ENCODE data around the gene SEZ6L2.
"Not testable (repeated sequence)": the region's sequence is repeated elsewhere in the genome, so short reads cannot be mapped to it uniquely, and the experiment has no call there.

SEZ6L2 gene

DNA sequence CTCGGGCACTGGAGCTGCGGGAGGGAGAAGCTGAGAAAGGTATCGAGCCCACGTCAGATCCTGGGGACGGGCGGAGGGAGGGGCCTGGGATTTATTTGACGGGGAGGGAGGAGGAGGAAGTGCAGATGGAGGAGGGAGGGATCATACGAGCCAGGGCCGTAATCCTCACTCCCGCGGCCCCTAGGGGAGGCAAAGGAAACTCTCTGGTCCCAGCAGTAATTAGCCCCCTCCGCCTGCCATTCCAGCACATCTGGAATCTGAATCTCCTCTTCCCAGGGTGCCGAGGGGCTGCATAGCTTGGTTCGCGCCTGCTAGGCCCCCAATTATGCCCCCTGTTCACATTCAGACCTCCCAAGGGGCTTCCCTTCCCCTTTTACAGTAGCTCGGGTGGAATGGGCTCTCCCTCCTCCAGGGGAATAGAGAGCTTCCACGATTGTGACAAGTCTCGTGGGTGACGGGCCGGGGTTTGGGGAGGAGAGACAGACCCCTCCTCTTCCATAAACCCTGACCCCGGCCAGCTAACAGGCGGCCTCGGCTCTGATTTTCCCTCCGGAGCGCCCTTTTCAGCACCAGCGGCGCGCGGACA lies at the start of gene SEZ6L2:
SEZ6L2 (minus strand) TSS at position 35 of the 586 bp plus-strand sequence. CDS start 531 bp downstream, outside the sequence.
- DNase-seq (ENCODE audit: low spot score), result peak; percentile 53

DNA sequence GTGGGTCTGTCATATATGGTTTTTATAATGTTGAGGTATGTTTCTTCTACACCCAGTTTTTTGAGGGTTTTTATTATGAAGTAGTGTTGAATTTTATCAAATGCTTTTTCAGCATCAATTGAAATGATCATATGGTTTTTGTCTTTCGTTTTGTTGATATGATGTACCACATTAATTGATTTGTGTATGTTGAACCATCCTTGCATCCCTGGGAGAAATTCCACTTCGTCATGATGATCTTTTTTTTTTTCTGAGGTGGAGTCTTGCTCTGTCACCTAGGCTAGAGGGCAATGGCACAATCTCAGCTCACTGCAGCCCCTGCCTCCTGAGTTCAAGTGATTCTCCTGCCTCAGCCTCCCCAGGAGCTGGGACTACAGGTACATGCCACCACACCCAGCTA lies 48.5 kb upstream of the SEZ6L2 start:
- DNase-seq (ENCODE audit: low spot score), result no peak

DNA sequence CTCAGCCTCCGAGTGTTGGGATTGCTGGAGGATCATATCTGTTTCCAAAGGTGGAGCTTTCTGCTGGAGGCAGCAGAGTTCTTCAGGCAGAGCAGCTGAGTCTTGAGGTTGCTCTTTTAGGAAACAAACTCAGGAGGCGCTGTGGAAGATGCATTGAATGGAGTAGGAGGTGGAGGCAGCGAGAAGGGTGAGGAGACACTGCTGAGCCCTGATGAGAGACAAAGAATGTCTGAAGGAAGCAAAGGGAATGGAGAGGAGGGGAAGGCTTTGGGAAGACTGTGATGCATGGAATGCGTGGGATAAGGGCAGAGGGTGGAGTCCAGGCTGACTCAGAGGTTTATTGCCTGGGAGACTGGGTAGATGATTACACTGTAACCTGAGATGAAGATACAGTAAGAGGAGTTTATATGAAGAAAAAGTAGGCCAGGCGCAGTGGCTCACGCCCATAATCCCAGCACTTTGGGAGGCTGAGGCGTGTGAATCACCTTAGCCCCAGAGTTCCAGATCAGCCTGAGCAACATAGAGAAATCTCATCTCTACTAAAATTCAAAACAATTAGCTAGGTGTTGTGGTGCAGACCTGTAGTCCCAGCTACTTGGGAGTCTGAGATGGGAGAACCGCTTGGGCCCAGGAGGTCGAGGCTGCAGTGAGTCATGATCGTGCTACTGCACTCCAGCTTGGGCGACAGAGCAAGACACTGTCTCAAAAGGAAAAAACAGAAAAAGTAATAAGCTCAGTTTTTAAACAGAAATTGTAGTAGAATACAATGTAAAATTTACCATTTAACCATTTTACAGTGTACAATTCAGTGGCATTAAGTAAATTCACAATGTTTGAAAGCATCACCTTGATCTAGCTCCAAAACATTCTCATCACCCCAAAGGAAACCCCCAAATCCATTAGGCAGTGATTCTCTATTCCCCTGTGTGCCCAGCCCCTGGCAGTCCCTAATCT lies 44.8 kb upstream of the SEZ6L2 start:
- DNase-seq (ENCODE audit: low spot score), result no peak

DNA sequence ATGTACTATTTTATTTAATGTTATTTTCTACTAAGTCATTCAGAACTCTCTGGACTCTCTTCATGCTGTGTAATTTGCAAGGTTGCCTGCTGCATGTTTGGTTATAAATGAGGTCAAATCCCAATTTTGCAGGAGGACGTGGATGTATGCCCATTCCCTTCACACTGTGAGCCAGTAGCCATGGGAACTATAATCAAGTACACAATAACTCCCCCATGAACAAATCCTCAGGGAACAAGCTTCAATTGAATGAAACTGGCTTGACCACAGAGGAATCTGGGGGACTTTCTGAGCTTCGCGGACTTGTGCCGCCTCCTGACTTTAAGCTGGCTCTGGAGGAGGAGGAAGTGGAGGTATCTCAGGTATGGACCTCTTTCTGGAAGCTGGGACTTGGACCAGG lies 41.3 kb upstream of the SEZ6L2 start:
- DNase-seq (ENCODE audit: low spot score), result no peak

DNA sequence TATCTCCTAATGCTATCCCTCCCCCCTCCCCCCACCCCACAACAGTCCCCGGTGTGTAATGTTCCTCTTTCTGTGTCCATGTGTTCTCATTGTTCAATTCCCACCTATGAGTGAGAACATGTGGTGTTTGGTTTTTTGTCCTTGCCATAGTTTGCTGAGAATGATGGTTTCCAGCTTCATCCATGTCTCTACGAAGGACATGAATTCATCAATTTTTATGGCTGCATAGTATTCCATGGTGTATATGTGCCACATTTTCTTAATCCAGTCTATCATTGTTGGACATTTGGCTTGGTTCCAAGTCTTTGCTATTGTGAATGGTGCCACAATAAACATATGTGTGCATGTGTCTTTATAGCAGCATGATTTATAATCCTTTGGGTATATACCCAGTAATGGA lies 32.4 kb upstream of the SEZ6L2 start:
- not testable (repeated sequence) for DNase-seq (ENCODE audit: low spot score)

DNA sequence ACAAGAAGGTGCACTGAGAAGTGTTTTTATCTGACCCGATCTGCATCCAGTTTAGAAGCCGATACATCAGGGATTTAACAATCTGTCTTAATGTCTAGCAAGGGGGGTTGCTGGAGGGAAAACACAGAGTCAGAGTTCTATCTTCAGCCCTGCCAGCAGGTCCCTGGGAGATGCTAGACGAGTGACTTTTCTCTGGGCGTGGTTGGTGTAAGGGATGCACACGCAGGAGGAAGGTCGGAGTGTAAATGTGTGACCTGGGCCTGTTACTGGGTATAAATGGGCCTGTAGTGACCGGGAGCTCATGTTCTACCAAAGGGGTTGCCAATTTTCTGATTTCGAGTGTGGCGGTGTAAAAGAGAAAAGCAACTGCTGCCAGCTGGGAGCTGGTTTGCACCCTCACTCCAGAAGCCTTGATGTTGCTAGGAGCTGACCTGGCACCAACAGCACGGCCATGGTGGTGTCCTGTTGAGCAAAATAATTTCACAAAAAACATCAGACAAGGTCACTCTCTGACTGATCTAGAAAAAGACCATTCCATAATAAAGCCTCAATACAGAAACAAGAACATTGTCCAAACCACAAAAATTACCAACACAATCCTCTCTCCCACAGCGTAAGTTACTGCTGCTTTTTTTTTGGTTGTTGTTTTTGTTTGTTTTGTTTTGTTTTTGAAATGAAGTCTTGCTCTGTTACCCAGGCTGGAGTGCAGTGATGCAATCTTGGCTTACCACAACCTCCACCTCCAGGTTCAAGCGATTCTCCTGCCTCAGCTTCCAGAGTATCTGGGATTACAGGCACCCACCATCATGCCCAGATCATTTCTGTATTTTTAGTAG lies 27.9 kb upstream of the SEZ6L2 start:
- no peak for DNase-seq (ENCODE audit: low spot score)

DNA sequence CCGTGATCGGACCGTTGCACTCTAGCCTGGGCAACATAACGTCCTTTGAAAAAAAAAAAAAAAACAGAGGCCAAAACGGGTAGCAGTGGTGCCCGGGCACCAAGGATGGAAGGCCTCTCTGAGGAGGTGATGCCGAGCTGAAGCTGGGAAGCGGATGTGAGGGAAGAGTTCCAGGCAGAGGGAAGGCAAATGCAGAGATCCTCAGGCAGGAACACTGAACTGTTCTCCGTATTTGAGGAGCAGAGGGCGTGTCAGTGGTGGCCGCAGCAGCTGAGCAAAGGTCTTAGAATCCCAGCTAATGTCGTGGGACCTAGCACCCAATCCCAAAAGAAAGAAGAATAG lies 27.3 kb upstream of the SEZ6L2 start:
- no peak for DNase-seq (ENCODE audit: low spot score)

DNA sequence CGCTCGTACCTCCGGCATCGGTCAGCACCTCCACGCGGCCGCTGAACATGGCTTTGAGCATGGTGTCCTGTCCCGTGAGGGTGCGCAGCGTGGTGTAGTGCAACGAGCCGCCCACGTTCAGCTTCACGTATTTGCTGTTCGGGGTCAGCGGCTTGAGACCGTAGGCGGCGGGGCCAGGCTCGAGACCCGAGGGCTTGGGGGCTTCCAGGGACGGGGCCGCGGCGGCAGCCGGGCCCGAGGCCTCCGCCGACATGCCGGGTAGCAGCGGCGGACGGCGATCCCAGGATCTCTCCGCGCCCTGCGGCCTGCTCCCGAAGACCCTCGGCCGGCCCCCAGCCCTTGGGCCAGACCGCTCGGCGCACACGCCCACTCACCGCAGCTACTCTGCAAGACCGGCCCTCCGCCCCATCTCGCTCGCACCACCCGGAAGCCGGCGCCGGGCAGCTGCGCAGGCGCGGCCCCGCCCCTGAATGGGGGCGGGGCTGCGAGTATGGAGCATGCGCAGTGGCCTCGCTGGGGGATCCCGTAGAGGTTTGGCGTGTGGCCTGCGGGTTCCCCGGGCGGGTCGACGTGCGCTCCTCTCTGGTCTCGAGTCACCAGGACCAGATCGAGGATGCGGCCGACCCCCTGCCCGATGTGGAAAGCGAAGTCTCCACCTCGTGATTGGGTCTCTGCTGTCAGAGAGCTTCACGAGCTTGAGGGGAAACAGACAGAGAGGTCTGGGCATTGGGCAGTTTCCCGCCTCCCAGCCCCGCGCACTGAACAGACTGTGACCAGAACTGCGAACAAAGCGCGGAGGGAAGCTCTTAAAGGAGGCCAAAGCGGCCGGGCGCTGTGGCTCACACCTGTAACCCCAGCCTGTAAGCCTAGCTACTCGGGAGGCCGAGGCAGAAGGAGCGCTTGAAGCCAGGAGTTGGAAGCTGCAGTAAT lies 26.7 kb upstream of the SEZ6L2 start, which contains the start of gene KCTD13:
KCTD13 (minus strand) TSS at position 446 of the 930 bp plus-strand sequence; CDS start at position 253, 193 bp downstream.
- DNase-seq (ENCODE audit: low spot score), result peak; percentile 81

DNA sequence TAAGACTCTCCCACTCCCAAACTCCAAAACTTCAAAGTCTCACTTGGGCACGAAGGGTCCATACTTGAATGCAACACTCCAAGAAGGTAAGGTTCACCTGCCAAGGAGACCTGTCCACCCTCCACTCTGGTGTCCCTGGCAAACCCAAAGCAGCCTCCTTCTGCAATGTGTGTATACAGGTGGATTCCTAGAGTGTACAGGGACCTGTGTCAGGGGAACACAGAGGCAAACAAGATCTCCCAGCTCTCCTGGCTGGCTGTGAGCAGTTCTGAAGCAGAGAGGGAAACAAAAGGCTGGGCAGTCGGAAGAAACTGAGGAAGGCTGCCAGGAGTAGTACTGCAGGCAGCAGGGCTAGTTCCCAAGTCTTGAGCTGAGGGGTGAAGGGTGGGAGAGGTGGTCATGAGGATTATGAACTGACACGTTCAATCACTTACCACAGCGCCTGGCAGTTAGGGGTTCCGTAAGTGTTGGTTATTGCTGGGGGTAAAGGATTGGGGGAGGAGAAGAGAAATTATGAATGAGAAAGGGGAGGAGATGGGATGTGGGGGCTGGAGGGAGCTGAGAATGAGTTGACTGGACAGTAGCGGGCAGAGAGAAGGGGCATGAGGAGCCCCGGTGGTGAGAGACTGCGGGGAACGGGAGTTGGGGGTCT lies 25.9 kb upstream of the SEZ6L2 start:
- DNase-seq (ENCODE audit: low spot score), result no peak

DNA sequence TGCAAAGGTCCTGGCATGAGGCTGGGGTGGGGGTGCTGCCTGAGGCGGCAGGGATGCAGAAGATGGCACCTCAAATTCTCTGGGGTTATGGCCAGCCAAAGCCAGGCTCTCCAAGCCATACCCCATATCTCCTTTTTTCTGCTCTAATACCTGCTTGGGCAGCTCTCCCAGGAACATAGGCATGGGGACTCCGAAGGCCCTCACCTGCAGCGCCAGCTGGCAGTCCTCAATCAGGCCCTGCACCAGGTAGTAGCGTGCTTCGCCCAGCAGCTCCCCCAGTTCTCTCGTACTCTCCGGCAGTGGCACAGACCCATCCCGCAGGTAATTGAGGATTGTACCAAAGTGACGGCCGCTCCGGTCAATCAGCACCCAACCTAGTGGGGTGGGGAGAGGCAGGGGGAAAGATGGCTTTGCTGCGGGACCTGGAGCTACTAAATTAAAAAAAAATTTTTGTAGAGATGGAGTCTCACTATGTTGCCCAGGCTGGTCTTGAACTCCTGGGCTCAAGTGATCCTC lies 23.7 kb upstream of the SEZ6L2 start:
- no peak for DNase-seq (ENCODE audit: low spot score)

DNA sequence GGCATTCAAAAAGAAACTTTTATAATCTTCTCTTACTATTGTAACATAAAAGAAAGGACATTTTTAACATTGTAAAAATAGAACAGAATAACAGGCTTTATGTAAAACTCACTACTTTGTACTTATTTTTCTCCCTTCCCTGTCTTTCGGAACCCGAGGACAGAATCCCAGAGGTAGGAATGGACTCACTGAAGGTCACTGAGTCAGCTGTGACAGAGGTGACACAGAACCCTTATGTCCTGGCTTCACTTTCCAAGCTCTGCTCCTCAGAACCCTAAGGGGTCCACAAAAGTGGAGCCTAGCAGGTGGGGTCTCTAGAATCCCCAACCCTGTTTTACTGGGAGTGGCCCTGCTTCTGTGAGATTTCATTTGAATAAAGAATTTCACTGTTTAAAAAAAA lies 23.0 kb upstream of the SEZ6L2 start:
- DNase-seq (ENCODE audit: low spot score), result no peak

DNA sequence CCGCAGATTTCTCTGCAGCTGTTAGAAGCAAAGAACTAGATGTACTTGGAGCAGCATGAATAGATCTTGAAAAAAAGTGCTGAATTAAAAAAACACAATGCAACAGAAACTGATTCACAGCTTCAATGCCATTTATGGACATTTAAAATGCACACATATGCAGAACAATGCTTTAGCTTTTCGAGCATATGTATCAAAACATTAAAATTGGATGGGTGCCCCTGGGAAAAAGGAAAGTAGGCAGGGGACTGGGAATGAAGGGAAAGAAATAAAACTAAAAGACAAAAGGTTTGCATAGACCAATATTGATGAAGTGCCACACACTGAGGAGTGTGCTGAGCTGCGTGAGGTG lies 21.7 kb upstream of the SEZ6L2 start:
- DNase-seq (ENCODE audit: low spot score), result no peak

DNA sequence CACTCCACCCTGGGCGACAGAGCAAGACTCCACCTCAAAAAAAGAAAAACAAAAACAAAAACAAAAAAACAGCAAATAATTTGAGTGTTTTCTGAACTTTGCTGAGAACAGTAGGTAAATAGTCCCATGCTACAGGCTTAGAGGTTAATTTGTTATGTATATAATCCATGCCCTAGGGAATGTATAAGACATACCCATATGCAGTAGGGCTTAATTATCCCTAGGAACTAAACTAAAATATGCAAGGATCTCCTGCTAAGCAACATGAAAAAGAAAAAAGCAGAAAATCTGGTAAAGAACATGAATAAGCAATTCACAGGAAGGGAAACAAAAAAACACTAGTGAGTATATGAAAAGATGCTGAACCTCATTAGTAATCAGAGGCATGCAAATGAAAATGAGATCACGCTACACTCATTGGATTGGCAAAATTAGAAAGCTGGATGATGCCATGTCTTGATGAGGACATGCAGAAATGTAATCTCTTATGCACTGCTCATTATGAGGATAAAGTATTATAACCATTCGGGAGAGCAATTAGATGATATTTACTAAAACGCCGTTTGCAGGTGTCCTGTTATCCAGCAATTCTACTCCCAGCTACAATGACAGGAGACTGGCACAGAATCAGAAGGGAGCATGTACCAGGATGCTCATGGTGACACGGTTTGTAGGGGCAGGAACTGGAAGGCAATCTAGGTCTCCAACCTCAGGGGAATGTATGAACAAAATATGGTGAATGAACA lies 21.1 kb upstream of the SEZ6L2 start:
- no peak for DNase-seq (ENCODE audit: low spot score)

DNA sequence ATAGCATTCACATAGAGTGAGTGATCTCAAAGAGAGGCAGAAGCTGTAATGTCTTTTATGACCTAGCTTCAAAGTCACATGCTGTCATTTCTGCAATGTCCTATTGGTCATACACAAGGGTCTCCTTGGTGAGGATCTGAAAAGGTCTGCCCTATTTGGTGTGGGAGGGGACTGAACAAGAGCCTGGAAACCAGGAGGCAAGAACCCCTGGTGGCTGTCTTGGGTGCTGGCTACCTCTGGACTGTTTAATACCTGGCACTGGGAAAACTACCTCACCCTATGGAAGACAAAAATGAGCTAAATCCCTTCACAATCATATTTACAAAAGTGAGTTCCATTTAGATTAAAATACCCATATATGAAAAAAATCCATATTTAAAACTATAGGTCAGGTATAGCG lies 17.6 kb upstream of the SEZ6L2 start:
- no peak for DNase-seq (ENCODE audit: low spot score)

DNA sequence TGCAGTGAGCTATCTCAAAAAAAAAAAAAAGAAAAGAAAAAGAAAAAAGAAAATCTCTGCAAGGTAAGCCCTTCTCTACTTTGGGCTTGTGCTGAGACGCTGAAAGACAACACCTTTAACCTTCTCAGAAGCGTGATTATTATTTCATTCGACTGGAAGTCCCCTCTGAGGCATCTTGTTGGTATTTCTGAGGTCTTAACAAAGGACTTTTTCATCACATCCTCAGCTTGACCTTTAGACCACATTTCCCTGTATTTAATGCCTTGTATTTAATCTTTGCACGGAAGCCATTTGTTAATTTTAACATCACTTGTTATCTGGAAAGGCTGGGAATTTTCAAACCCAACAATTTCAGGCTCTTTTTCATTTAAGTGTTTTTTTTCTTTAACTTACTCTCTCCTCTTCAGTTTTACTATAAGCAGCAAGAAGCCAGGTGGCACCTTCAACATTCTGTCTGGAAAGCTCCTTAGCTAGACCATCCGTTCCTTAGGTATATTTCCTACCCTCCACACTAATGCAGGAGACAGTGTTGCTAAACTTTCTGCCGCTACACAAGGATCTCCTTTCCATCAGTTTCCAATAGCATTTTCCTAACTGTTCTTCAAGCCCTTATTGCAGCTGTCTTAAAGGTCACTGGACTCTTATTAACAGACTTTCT lies 16.4 kb upstream of the SEZ6L2 start:
- no peak for DNase-seq (ENCODE audit: low spot score)

DNA sequence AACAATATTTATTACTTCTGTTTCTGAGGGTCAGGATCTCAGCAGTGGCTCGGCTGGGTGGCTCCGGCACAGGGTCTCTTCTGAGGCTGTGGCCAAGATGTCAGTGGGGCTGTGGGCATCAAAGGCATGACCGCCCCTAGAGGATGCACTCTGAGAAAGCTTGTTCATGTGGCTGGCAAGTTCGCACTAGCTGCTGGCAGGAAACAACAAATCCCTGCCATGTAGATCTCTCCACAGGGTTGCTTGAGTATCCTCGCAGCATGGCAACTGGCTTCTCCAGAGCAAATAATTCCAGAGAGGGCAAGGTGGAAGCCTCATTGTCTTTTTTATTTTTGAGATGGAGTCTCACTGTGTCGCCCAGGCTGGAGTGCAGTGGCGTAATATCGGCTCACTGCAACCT lies 14.2 kb upstream of the SEZ6L2 start:
- no peak for DNase-seq (ENCODE audit: low spot score)

DNA sequence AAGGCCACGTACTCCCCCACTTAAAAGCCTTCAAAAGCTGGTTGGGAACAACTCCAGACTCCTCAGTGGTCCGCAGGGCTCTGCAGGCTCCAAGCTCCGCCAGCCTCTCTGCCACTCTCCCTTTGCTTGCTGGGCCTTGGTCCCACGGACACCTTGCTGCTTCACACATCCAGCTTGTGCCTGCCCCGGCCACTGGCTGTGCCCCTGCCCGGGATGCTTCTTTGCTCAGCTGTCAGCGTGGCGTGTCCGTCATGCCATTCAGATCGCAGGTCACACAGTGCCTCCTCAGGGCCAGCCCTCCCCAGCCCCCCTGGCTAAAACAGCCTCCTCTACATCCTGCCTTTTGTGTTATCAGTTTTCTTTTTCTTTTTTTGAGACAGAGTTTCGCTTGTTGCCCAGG lies 12.7 kb upstream of the SEZ6L2 start:
- DNase-seq (ENCODE audit: low spot score), result no peak

DNA sequence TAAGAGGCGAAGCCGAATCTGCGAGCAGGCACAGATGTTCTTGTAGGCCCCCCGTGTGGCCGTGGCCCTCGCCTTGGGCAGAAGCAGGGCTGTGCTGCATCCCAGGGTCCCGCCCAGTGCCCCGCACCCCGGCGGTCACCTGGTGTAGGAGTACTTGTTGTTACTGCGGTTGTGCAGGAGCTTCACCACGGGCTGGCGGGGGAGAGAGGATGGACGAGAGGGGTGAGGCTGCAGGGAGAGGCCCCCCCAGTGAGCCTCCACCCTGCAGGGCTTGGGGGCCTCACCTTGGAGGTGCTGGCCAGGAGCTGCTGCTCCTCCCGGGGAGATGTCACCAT lies 12.3 kb upstream of the SEZ6L2 start:
- no peak for DNase-seq (ENCODE audit: low spot score)

DNA sequence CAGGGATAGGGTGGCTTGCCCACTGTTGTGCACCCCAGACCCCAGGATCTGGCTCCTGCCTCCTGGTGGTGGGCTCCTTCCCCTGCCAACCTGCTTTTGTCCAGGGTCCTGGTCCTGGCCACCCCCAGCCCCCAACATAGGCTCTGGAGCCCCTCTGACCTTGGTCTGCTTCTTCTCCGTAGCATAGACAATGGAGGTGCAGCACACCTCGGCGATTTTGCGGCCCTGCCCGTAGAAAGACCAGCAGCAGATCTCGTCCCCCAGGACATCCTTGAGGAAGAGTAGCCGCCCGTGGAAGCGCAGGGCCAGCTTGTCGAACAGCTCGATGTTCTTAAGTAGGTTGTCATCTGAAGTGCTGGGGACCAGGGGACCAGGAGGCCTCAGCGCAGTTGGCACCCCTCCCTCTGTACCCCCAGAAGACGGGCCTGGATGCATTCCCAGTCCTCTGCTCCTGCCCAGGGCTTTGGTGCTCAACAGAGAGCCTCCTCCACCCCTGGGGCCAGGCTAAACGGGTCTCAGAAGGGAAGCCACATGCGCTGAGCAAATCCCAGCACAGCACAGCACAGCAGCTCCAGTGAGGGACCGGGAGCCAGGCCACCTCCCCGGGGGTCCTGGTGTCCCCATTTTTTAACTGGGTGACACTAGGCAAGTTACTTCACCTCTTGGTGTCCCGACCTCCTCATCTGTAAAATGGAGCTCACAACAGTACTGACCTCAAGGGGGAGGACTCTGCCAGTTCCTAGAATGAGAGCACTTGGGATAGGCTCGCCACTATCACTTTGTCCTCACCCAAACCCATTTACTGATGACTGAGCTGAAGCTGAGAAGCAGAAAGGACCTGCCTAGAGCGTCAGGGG lies 11.7 kb upstream of the SEZ6L2 start:
- DNase-seq (ENCODE audit: low spot score), result no peak

Measured in CD4-positive, alpha-beta T cell treated with Interleukin-6 at 100 ng/mL for 8 hours (primary cell).